Astrocyte of the spinal cord (primary cell): ENCODE data around the gene PLCH2.

ENCODE experiments used
- DNase-seq: peaks from one replicate; pipeline ENCODE4 v3.0.0; 2011; ENCODE audit warnings: low read depth, low spot score
- H3K4me3 ChIP-seq: 2 replicates; pipeline ENCODE4 v1.5.1; 2011; ENCODE audit warnings: low read depth, mild to moderate bottlenecking, low read length, moderate library complexity
- CTCF ChIP-seq: IDR thresholded peaks from 2 replicates; pipeline ENCODE4 v1.5.1; 2012; ENCODE audit warnings: low read depth, mild to moderate bottlenecking, low read length, inconsistent platforms
- in situ Hi-C: cut with HindIII; loops from 2 replicates; pipeline ENCODE4 v1.10.0; 2017; ENCODE audit warnings: low sequenced_read_pairs

The PLCH2 gene

GRCh38 chr1:2510366-2511155, 34.5 kb downstream of the PLCH2 start:
- no peak overlapping the region for H3K4me3 ChIP-seq
- TF ChIP-seq CTCF: no peak
- in situ Hi-C loops: no loop called here
- DNase-seq: no peak

GRCh38 chr1:2512862-2513421, 36.9 kb downstream of the PLCH2 start:
- no peak for DNase-seq
- in situ Hi-C loops: no loop called here
- H3K4me3 ChIP-seq: no peak overlapping the region
- no peak for TF ChIP-seq CTCF

GRCh38 chr1:2513939-2514652, 38.0 kb downstream of the PLCH2 start:
- no peak overlapping the region for H3K4me3 ChIP-seq
- in situ Hi-C loops: no loop called here
- no peak for DNase-seq
- no peak for TF ChIP-seq CTCF

- in situ Hi-C loops: no loop called here
- no peak for DNase-seq
- H3K4me3 ChIP-seq: no peak overlapping the region
- peak; percentile 28 for TF ChIP-seq CTCF
Observed at GRCh38 chr1:2514863-2515762, 39.0 kb downstream of the PLCH2 start.

GRCh38 chr1:2515763-2516080, 39.6 kb downstream of the PLCH2 start:
- DNase-seq: no peak
- TF ChIP-seq CTCF: no peak
- no peak overlapping the region for H3K4me3 ChIP-seq
- in situ Hi-C loops: no loop called here

- no peak overlapping the region for H3K4me3 ChIP-seq
- no peak for TF ChIP-seq CTCF
- in situ Hi-C loops: no loop called here
- DNase-seq: no peak
Observed at GRCh38 chr1:2516124-2516523, 40.0 kb downstream of the PLCH2 start.
